Endodermal cell (in vitro differentiated cells): ENCODE measurements around the gene SKIL. TPM values are rescaled to one million over a fixed set of nuclear protein-coding genes. Genes with fewer than 3 reads are reported as not detected.

Source experiments
- DNase-seq: peaks from one replicate; pipeline ENCODE4 v3.0.0-alpha.2; 2017
- H3K27ac ChIP-seq: 2 replicates; pipeline ENCODE4 v1.5.1; 2013; ENCODE audit warnings: mild to moderate bottlenecking, low read depth, low read length, moderate library complexity
- H3K27me3 ChIP-seq: 2 replicates; pipeline ENCODE4 v1.6.1; 2013; ENCODE audit warnings: mild to moderate bottlenecking, low read length, moderate library complexity; ENCODE audit not compliant: insufficient read depth, control insufficient read depth, poor library complexity, severe bottlenecking
- H3K36me3 ChIP-seq: 2 replicates; pipeline ENCODE4 v1.7.0; 2013; ENCODE audit warnings: mild to moderate bottlenecking, low read length, moderate library complexity; ENCODE audit not compliant: control insufficient read depth, insufficient read depth
- H3K4me1 ChIP-seq: one replicate; pipeline ENCODE4 v1.7.0; 2013; ENCODE audit warnings: low read length; ENCODE audit not compliant: control insufficient read depth, insufficient read depth
- H3K4me3 ChIP-seq: 2 replicates; pipeline ENCODE4 v1.5.1; 2013; ENCODE audit warnings: mild to moderate bottlenecking, low read length, moderate library complexity
- H3K9ac ChIP-seq: 2 replicates; pipeline ENCODE4 v1.6.1; 2013; ENCODE audit warnings: mild to moderate bottlenecking, low read length, moderate library complexity; ENCODE audit not compliant: poor library complexity, severe bottlenecking; ENCODE audit errors: extremely low read depth
- H3K9me3 ChIP-seq: 2 replicates; pipeline ENCODE4 v1.6.1; 2013; ENCODE audit warnings: mild to moderate bottlenecking, low read length, moderate library complexity; ENCODE audit not compliant: control insufficient read depth
- H3K27ac Mint-ChIP-seq: 2 replicates; pipeline ENCODE4 v1.8.0; 2020; ENCODE audit warnings: mixed read lengths
- H3K27me3 Mint-ChIP-seq: 2 replicates; pipeline ENCODE4 v1.8.0; 2021; ENCODE audit warnings: mild to moderate bottlenecking, mixed read lengths; ENCODE audit not compliant: insufficient read depth
- H3K36me3 Mint-ChIP-seq: 2 replicates; pipeline ENCODE4 v1.8.0; 2020; ENCODE audit warnings: low read depth, mixed read lengths
- H3K4me1 Mint-ChIP-seq: 2 replicates; pipeline ENCODE4 v1.8.0; 2020; ENCODE audit warnings: mixed read lengths
- H3K4me3 Mint-ChIP-seq: 2 replicates; pipeline ENCODE4 v1.8.0; 2020; ENCODE audit warnings: mild to moderate bottlenecking, moderate library complexity, mixed read lengths
- H3K9me3 Mint-ChIP-seq: 2 replicates; pipeline ENCODE4 v1.8.0; 2020; ENCODE audit warnings: mild to moderate bottlenecking, mixed read lengths
- WGBS, 2 experiments: methylation state at CpG; one replicate each; pipeline versions ENCODE4 v1.1.5 to v1.1.7; 2013; ENCODE audit warnings: missing lambda C conversion rate in 2 of 2, mixed read lengths in 1 of 2; ENCODE audit not compliant: insufficient coverage in 1 of 2, insufficient read length in 1 of 2; 5-methylcytosine and 5-hydroxymethylcytosine counted together
- total RNA-seq, 2 donors: library from RNA; stranded (reverse); fragmentation: NEBNext Ultra II Directional in 1 of 2; extraction: Animal tissue kit (Norgen Biotek cat#: 25700) in 1 of 2; gene quantifications; 2 replicates in 1 of 2; 3 replicates in 1 of 2; pipeline ENCODE4 v1.2.1, GENCODE V29; 2021
- TF ChIP-seq, protein P1 (sequence below): fragments of 200-600 bp; sonication (generic); conservative IDR thresholded peaks from 2 replicates; pipeline ENCODE4 v1.5.0; 2021; ENCODE audit warnings: antibody characterized with exemption, mild to moderate bottlenecking

The SKIL gene
- total RNA-seq, 2 donors from 2014 or later = 147 to 174 TPM

DNA sequence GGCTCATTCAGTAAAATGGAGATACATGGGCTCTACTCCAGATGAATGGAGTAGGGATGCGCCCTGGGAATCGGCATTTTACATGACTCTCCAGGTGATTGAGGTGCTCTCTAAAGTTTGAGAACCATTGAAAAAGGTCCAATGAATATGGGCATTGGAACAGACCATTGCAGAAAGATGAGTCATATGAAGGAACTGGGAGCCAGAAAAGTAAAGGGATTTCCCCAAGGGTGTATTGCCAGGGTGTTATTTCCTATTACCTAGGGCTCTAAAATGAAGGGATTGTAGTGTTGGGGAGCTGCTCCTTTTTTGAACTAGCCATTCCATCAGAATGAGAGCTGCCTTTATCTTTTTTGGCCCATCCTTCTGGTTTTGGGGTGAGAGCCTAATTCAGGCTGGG, 82.8 kb downstream of the SKIL start:
- H3K4me3 Mint-ChIP-seq = no peak overlapping the region
- Histone ChIP-seq H3K9ac (no peak overlapping the region), H3K4me1 (peaks cover 4% of the 10 kb centered on the region), H3K36me3 (no peaks in the 10 kb centered on the region), H3K27me3 (no peaks in the 10 kb centered on the region), H3K27ac (no peak overlapping the region), H3K9me3 (no peaks in the 10 kb centered on the region), H3K4me3 (no peak overlapping the region)
- TF ChIP-seq, protein P1, sequence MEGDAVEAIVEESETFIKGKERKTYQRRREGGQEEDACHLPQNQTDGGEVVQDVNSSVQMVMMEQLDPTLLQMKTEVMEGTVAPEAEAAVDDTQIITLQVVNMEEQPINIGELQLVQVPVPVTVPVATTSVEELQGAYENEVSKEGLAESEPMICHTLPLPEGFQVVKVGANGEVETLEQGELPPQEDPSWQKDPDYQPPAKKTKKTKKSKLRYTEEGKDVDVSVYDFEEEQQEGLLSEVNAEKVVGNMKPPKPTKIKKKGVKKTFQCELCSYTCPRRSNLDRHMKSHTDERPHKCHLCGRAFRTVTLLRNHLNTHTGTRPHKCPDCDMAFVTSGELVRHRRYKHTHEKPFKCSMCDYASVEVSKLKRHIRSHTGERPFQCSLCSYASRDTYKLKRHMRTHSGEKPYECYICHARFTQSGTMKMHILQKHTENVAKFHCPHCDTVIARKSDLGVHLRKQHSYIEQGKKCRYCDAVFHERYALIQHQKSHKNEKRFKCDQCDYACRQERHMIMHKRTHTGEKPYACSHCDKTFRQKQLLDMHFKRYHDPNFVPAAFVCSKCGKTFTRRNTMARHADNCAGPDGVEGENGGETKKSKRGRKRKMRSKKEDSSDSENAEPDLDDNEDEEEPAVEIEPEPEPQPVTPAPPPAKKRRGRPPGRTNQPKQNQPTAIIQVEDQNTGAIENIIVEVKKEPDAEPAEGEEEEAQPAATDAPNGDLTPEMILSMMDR = no peak
- no peak for DNase-seq
- H3K36me3 Mint-ChIP-seq = no peaks in the 10 kb centered on the region
- peaks cover 14% of the 10 kb centered on the region for H3K4me1 Mint-ChIP-seq
- no peak overlapping the region for H3K27ac Mint-ChIP-seq
- peaks cover 2% of the 10 kb centered on the region for H3K27me3 Mint-ChIP-seq
- H3K9me3 Mint-ChIP-seq = no peaks in the 10 kb centered on the region
- 97 to 100% methylated on average over 2 of the region's 2 CpGs for WGBS, 2 experiments

DNA sequence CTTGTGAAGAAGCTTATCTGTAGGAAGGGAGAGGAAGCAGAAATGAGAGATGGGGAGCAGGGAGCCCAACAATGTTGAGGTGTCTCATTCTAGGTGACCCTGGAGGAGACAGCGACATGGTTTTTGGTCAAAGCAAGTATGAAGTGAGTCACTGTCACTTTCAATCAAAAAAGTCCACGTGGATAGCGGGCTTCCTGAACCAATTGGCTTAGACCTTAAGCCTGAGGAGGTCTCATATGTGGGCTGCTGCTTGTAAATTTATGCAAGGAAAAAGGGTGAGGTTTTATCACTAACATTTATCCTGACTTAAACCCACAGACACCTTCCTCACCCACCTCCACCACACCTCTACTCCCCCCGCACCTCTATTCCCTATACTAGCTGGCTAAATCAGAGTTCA, 83.9 kb downstream of the SKIL start:
- WGBS, 2 experiments = 90 to 94% methylated on average over 1 to 3 of the region's 4 CpGs
- Histone ChIP-seq H3K9ac (no peak overlapping the region), H3K36me3 (no peaks in the 10 kb centered on the region), H3K9me3 (no peaks in the 10 kb centered on the region), H3K27ac (no peak overlapping the region), H3K27me3 (no peaks in the 10 kb centered on the region), H3K4me3 (no peak overlapping the region), H3K4me1 (peaks cover 4% of the 10 kb centered on the region)
- H3K4me3 Mint-ChIP-seq = no peak overlapping the region
- H3K9me3 Mint-ChIP-seq = no peaks in the 10 kb centered on the region
- DNase-seq = no peak
- TF ChIP-seq, protein P1 = no peak
- no peaks in the 10 kb centered on the region for H3K36me3 Mint-ChIP-seq
- H3K4me1 Mint-ChIP-seq = peaks cover 14% of the 10 kb centered on the region
- no peak overlapping the region for H3K27ac Mint-ChIP-seq
- H3K27me3 Mint-ChIP-seq = peaks cover 2% of the 10 kb centered on the region

DNA sequence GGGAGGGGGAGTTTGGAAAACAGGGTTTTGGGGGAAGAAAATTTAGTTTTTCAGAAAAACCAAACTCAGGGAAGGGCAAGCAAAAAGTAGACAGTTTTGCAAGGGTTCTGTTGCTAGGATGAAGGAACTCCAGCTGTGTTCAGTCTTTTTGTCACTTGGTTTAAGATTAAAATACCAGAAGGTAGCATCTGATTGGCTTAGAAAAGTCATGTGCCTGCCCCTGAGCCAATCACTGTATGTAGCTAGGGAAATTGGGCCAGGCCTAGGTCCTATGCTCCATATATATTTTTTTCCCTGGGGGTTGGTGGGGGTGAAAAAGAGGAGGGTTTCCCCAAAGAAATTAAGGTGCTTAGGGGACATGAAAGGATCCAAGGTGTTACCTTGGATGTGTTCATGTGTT, 85.4 kb downstream of the SKIL start:
- Histone ChIP-seq H3K9ac (no peak overlapping the region), H3K4me3 (no peak overlapping the region), H3K9me3 (no peaks in the 10 kb centered on the region), H3K27me3 (no peaks in the 10 kb centered on the region), H3K36me3 (no peaks in the 10 kb centered on the region), H3K4me1 (peaks cover 4% of the 10 kb centered on the region), H3K27ac (no peak overlapping the region)
- no peak for DNase-seq
- no peak overlapping the region for H3K27ac Mint-ChIP-seq
- peaks cover 6% of the 10 kb centered on the region for H3K4me1 Mint-ChIP-seq
- no peak overlapping the region for H3K4me3 Mint-ChIP-seq
- TF ChIP-seq, protein P1 = no peak
- no peaks in the 10 kb centered on the region for H3K36me3 Mint-ChIP-seq
- H3K27me3 Mint-ChIP-seq = peaks cover 2% of the 10 kb centered on the region
- no peaks in the 10 kb centered on the region for H3K9me3 Mint-ChIP-seq
